Ishikawa (cell line): Measurements from ENCODE around the gene CPEB3.

ENCODE experiments used
- CEBPB ChIP-seq: IDR thresholded peaks from 2 replicates; pipeline ENCODE4 v1.6.1; 2012
- CREB1 ChIP-seq: IDR thresholded peaks from 2 replicates; pipeline ENCODE4 v1.6.1; 2012; ENCODE audit warnings: low read depth
- EGR1 ChIP-seq: IDR thresholded peaks from 2 replicates; pipeline ENCODE4 v1.6.1; 2012
- EP300 ChIP-seq: IDR thresholded peaks from 2 replicates; pipeline ENCODE4 v1.6.1; 2012; ENCODE audit warnings: borderline replicate concordance
- FOXM1 ChIP-seq: IDR thresholded peaks from 2 replicates; pipeline ENCODE4 v1.6.1; 2012; ENCODE audit warnings: low read depth, borderline replicate concordance
- NFIC ChIP-seq: IDR thresholded peaks from 2 replicates; pipeline ENCODE4 v1.6.1; 2012
- RAD21 ChIP-seq: IDR thresholded peaks from 2 replicates; pipeline ENCODE4 v1.6.1; 2012; ENCODE audit warnings: low read depth
- REST ChIP-seq: IDR thresholded peaks from 2 replicates; pipeline ENCODE4 v1.6.1; 2012; ENCODE audit warnings: low read depth, mild to moderate bottlenecking
- TAF1 ChIP-seq: IDR thresholded peaks from 2 replicates; pipeline ENCODE4 v1.6.1; 2012; ENCODE audit warnings: low read depth, mild to moderate bottlenecking
- TCF12 ChIP-seq: IDR thresholded peaks from 2 replicates; pipeline ENCODE4 v1.6.1; 2012; ENCODE audit warnings: low read depth
- TEAD4 ChIP-seq: IDR thresholded peaks from 2 replicates; pipeline ENCODE4 v1.6.1; 2012
- YY1 ChIP-seq: IDR thresholded peaks from 2 replicates; pipeline ENCODE4 v1.6.1; 2012; ENCODE audit warnings: low read depth
- ZBTB7A ChIP-seq: IDR thresholded peaks from 2 replicates; pipeline ENCODE4 v1.6.1; 2012; ENCODE audit warnings: low read depth
- TF ChIP-seq, protein P1 (sequence below): IDR thresholded peaks from 2 replicates; pipeline ENCODE4 v1.6.1; 2012
- TF ChIP-seq, protein P2 (sequence below): IDR thresholded peaks from 2 replicates; pipeline ENCODE4 v1.6.1; 2012

CPEB3 gene

DNA sequence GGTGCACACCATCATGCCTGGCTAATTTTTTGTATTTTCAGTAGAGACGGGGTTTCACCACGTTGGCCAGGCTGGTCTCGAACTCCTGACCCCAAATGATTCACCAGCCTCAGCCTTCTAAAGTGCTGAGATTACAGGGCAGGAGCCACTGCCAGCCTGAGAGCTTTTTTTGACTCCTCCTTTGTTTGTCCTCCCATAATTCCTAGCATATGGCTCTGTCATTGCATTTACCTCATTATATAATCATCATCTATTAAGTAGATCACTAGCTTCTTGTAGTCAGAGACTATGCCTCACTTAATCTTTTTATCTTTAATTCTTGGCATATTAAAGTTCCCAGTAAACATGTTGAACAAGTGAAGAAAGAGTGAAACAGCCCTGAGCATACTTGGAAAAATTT lies 82.1 kb downstream of the CPEB3 start:
- TF ChIP-seq, protein P1, sequence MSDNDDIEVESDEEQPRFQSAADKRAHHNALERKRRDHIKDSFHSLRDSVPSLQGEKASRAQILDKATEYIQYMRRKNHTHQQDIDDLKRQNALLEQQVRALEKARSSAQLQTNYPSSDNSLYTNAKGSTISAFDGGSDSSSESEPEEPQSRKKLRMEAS, result no peak
- TF ChIP-seq REST (no peak), CEBPB (no peak), TCF12 (no peak), EP300 (no peak), EGR1 (no peak), TAF1 (no peak), CREB1 (no peak), NFIC (no peak)
- TF ChIP-seq, protein P2, sequence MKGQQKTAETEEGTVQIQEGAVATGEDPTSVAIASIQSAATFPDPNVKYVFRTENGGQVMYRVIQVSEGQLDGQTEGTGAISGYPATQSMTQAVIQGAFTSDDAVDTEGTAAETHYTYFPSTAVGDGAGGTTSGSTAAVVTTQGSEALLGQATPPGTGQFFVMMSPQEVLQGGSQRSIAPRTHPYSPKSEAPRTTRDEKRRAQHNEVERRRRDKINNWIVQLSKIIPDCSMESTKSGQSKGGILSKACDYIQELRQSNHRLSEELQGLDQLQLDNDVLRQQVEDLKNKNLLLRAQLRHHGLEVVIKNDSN, result no peak

DNA sequence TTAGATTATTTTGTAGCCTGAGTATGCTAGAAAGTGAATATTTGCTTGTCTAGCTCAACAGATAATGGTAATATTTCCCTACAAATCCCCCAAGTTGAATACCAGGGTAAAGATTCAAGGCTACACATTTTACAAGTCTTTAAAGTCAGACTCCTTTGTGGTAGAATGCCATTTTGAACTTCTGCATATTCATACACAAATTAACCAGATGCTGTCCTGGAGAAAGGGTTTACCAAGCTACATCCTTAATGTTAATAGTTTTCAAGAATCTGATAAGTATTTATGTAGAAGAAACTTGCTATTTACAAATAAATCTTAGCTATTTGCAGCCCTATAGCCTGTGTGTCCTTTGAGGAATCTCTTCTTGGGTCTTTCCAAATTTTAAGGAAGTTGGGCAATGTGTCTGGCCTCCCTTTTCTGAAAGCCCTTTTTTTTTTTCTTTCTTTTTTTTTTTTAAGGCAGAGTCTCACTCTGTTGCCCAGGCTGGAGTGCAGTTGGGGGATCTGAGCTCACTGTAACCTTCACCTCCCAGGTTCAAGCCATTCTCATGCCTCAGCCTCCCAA lies 82.6 kb downstream of the CPEB3 start:
- TF ChIP-seq, protein P1, result no peak
- no peak for TF ChIP-seq EP300
- TF ChIP-seq TCF12, result no peak
- no peak for TF ChIP-seq CREB1
- TF ChIP-seq CEBPB, result no peak
- no peak for TF ChIP-seq REST
- TF ChIP-seq TAF1, result no peak
- no peak for TF ChIP-seq EGR1
- no peak for TF ChIP-seq RAD21
- no peak for TF ChIP-seq ZBTB7A
- TF ChIP-seq FOXM1, result no peak
- TF ChIP-seq TEAD4, result no peak
- TF ChIP-seq, protein P2, result no peak
- no peak for TF ChIP-seq NFIC
- no peak for TF ChIP-seq YY1

GRCh38 chr10:92207061-92207460 lies 83.8 kb downstream of the CPEB3 start:
- no peak for TF ChIP-seq FOXM1
- no peak for TF ChIP-seq ZBTB7A
- TF ChIP-seq, protein P2, result no peak
- TF ChIP-seq NFIC, result no peak
- TF ChIP-seq, protein P1, result no peak
- TF ChIP-seq EGR1, result no peak
- TF ChIP-seq TAF1, result no peak
- no peak for TF ChIP-seq EP300
- no peak for TF ChIP-seq TEAD4
- TF ChIP-seq RAD21, result no peak
- TF ChIP-seq YY1, result no peak
- TF ChIP-seq CREB1, result no peak
- TF ChIP-seq CEBPB, result no peak
- TF ChIP-seq REST, result no peak
- no peak for TF ChIP-seq TCF12
